Cardiac muscle cell (in vitro differentiated cells and primary cell): Measurements from ENCODE around the gene PRR20G. TPM values are rescaled to one million over a fixed set of nuclear protein-coding genes. Genes with fewer than 3 reads are reported as not detected.
A peak's percentile ranks its signal among the peaks of the same experiment; 100 is the strongest.

Experiments used
- DNase-seq, 2 donors: peaks; one replicate each; pipeline versions ENCODE4 v3.0.0 to v3.0.0-alpha.2; 2010 to 2017; ENCODE audit warnings: low read depth in 1 of 2, low spot score in 1 of 2
- H3K27ac ChIP-seq: fragments of 200-600 bp; sonication (generic); 2 replicates; pipeline ENCODE4 v1.5.1; 2016
- H3K27me3 ChIP-seq: fragments of 200-600 bp; sonication (generic); 2 replicates; pipeline ENCODE4 v1.6.0; 2016; ENCODE audit warnings: control low read depth
- H3K36me3 ChIP-seq: fragments of 200-600 bp; sonication (generic); 2 replicates; pipeline ENCODE4 v1.5.1; 2016; ENCODE audit warnings: control low read depth
- H3K4me1 ChIP-seq: fragments of 200-600 bp; sonication (generic); 2 replicates; pipeline ENCODE4 v1.8.1; 2017; ENCODE audit warnings: low read depth, mild to moderate bottlenecking, mixed run types
- H3K4me3 ChIP-seq: fragments of 200-600 bp; sonication (generic); 2 replicates; pipeline ENCODE4 v1.5.1; 2016; ENCODE audit warnings: mild to moderate bottlenecking
- H3K9me3 ChIP-seq: fragments of 200-600 bp; sonication (generic); 2 replicates; pipeline ENCODE4 v1.5.1; 2017; ENCODE audit warnings: low read depth, mild to moderate bottlenecking, control low read depth
- CTCF ChIP-seq: IDR thresholded peaks from 2 replicates; pipeline ENCODE4 v1.5.1; 2012; ENCODE audit warnings: low read depth, mild to moderate bottlenecking, low read length
- polyA plus RNA-seq: library from polyadenylated mRNA; unstranded; fragments of >200 nt; fragmentation: Nextera tagmentation; extraction: Ambion mirVana; gene quantifications from 2 replicates; pipeline ENCODE4 v1.2.1, GENCODE V29; 2016
- total RNA-seq: library from RNA; depleted of rRNA; stranded (reverse); fragments of >200 nt; gene quantifications from 2 replicates; pipeline ENCODE4 v1.2.3, GENCODE V29; 2016

The PRR20G gene
- total and polyA plus RNA-seq, 2 experiments from 2014 or later, result not detected

GRCh38 chr3:127328421-127328820 is 40.6 kb upstream of the PRR20G start:
- TF ChIP-seq CTCF, result no peak
- Histone ChIP-seq H3K9me3 (no peaks in the 10 kb centered on the region), H3K4me1 (no peaks in the 10 kb centered on the region), H3K27me3 (no peaks in the 10 kb centered on the region), H3K36me3 (no peaks in the 10 kb centered on the region), H3K4me3 (no peak overlapping the region), H3K27ac (no peak overlapping the region)
- no peak for DNase-seq

- Histone ChIP-seq H3K4me3 (no peak overlapping the region), H3K4me1 (no peaks in the 10 kb centered on the region), H3K27me3 (no peaks in the 10 kb centered on the region), H3K36me3 (no peaks in the 10 kb centered on the region), H3K9me3 (no peaks in the 10 kb centered on the region), H3K27ac (no peak overlapping the region)
- TF ChIP-seq CTCF, result no peak
- DNase-seq, result no peak
Measured at GRCh38 chr3:127326341-127326740, 38.5 kb upstream of the PRR20G start.

- Histone ChIP-seq H3K36me3 (no peaks in the 10 kb centered on the region), H3K4me3 (no peak overlapping the region), H3K27ac (no peak overlapping the region), H3K9me3 (no peaks in the 10 kb centered on the region), H3K27me3 (no peaks in the 10 kb centered on the region), H3K4me1 (no peaks in the 10 kb centered on the region)
- peak in 1 of 2 donors; percentile 59 for DNase-seq
- no peak for TF ChIP-seq CTCF
Measured at GRCh38 chr3:127325629-127325961, 37.7 kb upstream of the PRR20G start.

GRCh38 chr3:127324913-127325628 is 37.2 kb upstream of the PRR20G start:
- TF ChIP-seq CTCF, result no peak
- no peaks in the 10 kb centered on the region for H3K27me3 ChIP-seq
- no peak overlapping the region for H3K4me3 ChIP-seq
- H3K4me1 ChIP-seq, result no peaks in the 10 kb centered on the region
- no peaks in the 10 kb centered on the region for H3K36me3 ChIP-seq
- H3K9me3 ChIP-seq, result no peaks in the 10 kb centered on the region
- H3K27ac ChIP-seq, result no peak overlapping the region
- peak in 1 of 2 donors; percentile 14 for DNase-seq

- no peak for TF ChIP-seq CTCF
- no peaks in the 10 kb centered on the region for H3K36me3 ChIP-seq
- DNase-seq, result no peak
- H3K27me3 ChIP-seq, result no peaks in the 10 kb centered on the region
- H3K4me1 ChIP-seq, result no peaks in the 10 kb centered on the region
- H3K4me3 ChIP-seq, result no peak overlapping the region
- no peaks in the 10 kb centered on the region for H3K9me3 ChIP-seq
- H3K27ac ChIP-seq, result no peak overlapping the region
Measured at GRCh38 chr3:127324076-127324475, 36.2 kb upstream of the PRR20G start.
